ENCODE data around the gene MEGF9. TPM values are rescaled to one million over a fixed set of nuclear protein-coding genes. Genes with fewer than 3 reads are reported as not detected.

Gene MEGF9
- total RNA-seq, 1 experiment from 2014 or later = 12.2 TPM

GRCh38 chr9:120568816-120569215, 145.5 kb downstream of the MEGF9 start:
- POLR2A ChIA-PET (ENCODE audit: low non-redundant PET) = no interaction called here
- no peak for TF ChIP-seq EZH2 (IDR thresholded peaks at IDR 0.05; ENCODE audit: borderline replicate concordance, low read depth, low read length, poor library complexity, severe bottlenecking)
- TF ChIP-seq CTCF (conservative IDR thresholded peaks at IDR 0.05; ENCODE audit: low read depth, low read length) = no peak
- no peak overlapping the region for H3K4me3 ChIP-seq (ENCODE audit: low read depth, low read length, poor library complexity, severe bottlenecking)
- H3K27ac ChIP-seq (ENCODE audit: low read depth, low read length, poor library complexity, severe bottlenecking) = no peak overlapping the region
- H3K36me3 ChIP-seq (ENCODE audit: insufficient read depth, low read length, poor library complexity, severe bottlenecking) = peaks cover 64% of the 10 kb centered on the region
- no peaks in the 10 kb centered on the region for H3K4me1 ChIP-seq (ENCODE audit: insufficient read depth, low read length, poor library complexity, severe bottlenecking)
- no peaks in the 10 kb centered on the region for H3K27me3 ChIP-seq (replicated peaks; ENCODE audit: insufficient read depth, low read depth, low read length, poor library complexity)
- DNase-seq (ENCODE audit: low spot score) = no peak
- intact Hi-C loops (cut with micrococcal nuclease; ENCODE audit: unreplicated experiment) = no loop called here
- no peaks in the 10 kb centered on the region for H3K9me3 ChIP-seq (ENCODE audit: low read depth, low read length, poor library complexity, severe bottlenecking)
- BruUV-seq (replicated peaks) = no TSS peak
- CTCF ChIA-PET = no interaction called here

GRCh38 chr9:120567874-120568273, 146.4 kb downstream of the MEGF9 start:
- no peak overlapping the region for H3K4me3 ChIP-seq (ENCODE audit: low read depth, low read length, poor library complexity, severe bottlenecking)
- H3K9me3 ChIP-seq (ENCODE audit: low read depth, low read length, poor library complexity, severe bottlenecking) = no peaks in the 10 kb centered on the region
- H3K4me1 ChIP-seq (ENCODE audit: insufficient read depth, low read length, poor library complexity, severe bottlenecking) = no peaks in the 10 kb centered on the region
- ChIA-PET CTCF (no interaction called here), POLR2A (ENCODE audit: low non-redundant PET) (no interaction called here)
- DNase-seq (ENCODE audit: low spot score) = no peak
- no peak overlapping the region for H3K27ac ChIP-seq (ENCODE audit: low read depth, low read length, poor library complexity, severe bottlenecking)
- BruUV-seq (replicated peaks) = no TSS peak
- peaks cover 64% of the 10 kb centered on the region for H3K36me3 ChIP-seq (ENCODE audit: insufficient read depth, low read length, poor library complexity, severe bottlenecking)
- intact Hi-C loops (cut with micrococcal nuclease; ENCODE audit: unreplicated experiment) = no loop called here
- TF ChIP-seq EZH2 (IDR thresholded peaks at IDR 0.05; ENCODE audit: borderline replicate concordance, low read depth, low read length, poor library complexity, severe bottlenecking) (no peak), CTCF (conservative IDR thresholded peaks at IDR 0.05; ENCODE audit: low read depth, low read length) (no peak)
- H3K27me3 ChIP-seq (replicated peaks; ENCODE audit: insufficient read depth, low read depth, low read length, poor library complexity) = no peaks in the 10 kb centered on the region

GRCh38 chr9:120567081-120567480, 147.2 kb downstream of the MEGF9 start:
- TF ChIP-seq CTCF (conservative IDR thresholded peaks at IDR 0.05; ENCODE audit: low read depth, low read length) (no peak), EZH2 (IDR thresholded peaks at IDR 0.05; ENCODE audit: borderline replicate concordance, low read depth, low read length, poor library complexity, severe bottlenecking) (no peak)
- H3K27ac ChIP-seq (ENCODE audit: low read depth, low read length, poor library complexity, severe bottlenecking) = no peak overlapping the region
- H3K36me3 ChIP-seq (ENCODE audit: insufficient read depth, low read length, poor library complexity, severe bottlenecking) = peaks cover 59% of the 10 kb centered on the region
- BruUV-seq (replicated peaks) = no TSS peak
- no peak overlapping the region for H3K4me3 ChIP-seq (ENCODE audit: low read depth, low read length, poor library complexity, severe bottlenecking)
- ChIA-PET CTCF (no interaction called here), POLR2A (ENCODE audit: low non-redundant PET) (no interaction called here)
- DNase-seq (ENCODE audit: low spot score) = no peak
- intact Hi-C loops (cut with micrococcal nuclease; ENCODE audit: unreplicated experiment) = no loop called here
- no peaks in the 10 kb centered on the region for H3K4me1 ChIP-seq (ENCODE audit: insufficient read depth, low read length, poor library complexity, severe bottlenecking)
- H3K27me3 ChIP-seq (replicated peaks; ENCODE audit: insufficient read depth, low read depth, low read length, poor library complexity) = no peaks in the 10 kb centered on the region
- no peaks in the 10 kb centered on the region for H3K9me3 ChIP-seq (ENCODE audit: low read depth, low read length, poor library complexity, severe bottlenecking)
